Measurements from ENCODE around the gene CACNG6.

Gene CACNG6

DNA sequence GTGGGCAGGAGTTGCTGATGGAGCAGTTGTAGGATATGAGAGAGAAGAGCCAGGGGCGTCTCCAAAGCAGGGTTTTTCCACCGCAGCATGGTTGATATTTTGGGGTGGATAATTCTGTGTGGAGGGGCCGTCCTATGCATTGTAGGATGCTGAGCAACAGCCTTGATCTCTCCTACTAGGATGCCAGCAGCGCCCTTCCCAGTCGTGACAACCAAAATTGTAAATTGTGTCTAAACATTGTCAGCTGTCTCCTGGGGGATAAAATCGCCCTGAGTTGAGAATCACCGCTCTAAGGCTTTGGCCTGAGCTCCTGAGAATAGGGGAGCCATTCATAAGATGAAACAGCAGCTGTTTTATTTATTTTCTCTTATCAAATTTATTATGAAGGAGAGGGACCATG, 24.5 kb upstream of the CACNG6 start:
- DNase-seq (ENCODE audit: low read depth in 2 of 2) = no peak

DNA sequence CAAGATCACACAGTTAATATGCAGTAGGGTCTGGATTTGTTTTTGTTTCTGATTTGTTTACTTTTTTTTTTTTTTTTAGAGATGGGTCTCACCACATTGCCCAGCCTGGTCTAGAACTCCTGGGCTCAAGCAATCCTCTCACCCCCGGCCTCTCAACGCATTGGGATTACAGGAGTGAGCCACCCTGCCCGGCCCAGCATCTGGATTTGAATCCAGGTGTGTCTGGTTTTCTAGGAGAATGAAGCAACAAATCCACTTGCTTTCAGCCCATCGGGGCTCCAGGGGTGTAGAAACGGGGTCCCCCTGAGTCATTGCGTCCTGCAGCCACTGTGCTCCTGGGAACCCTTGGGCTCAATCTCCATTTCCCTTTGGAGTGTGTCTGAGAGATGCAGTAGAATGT, 22.1 kb upstream of the CACNG6 start:
- no peak for DNase-seq (ENCODE audit: low read depth in 2 of 2)

DNA sequence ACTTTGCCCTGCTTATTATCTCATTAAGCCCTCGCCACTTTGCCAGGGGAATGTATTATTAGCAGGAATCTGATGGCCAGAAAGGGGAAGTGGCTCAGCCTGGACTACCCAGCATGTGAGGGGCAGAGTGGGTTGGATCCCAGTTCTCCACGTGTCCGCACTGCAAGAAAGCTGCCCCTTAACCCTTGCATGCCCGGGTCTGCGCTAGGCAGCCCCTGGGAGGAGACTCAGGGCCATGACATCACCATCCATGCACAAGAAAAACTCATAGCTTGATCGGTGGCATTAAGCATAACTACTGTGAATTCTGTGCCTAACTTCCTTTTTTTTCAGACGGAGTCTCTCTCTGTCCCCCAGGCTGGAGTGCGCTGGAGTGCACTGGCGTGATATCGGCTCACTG, 19.8 kb upstream of the CACNG6 start:
- no peak for DNase-seq (ENCODE audit: low read depth in 2 of 2)

DNA sequence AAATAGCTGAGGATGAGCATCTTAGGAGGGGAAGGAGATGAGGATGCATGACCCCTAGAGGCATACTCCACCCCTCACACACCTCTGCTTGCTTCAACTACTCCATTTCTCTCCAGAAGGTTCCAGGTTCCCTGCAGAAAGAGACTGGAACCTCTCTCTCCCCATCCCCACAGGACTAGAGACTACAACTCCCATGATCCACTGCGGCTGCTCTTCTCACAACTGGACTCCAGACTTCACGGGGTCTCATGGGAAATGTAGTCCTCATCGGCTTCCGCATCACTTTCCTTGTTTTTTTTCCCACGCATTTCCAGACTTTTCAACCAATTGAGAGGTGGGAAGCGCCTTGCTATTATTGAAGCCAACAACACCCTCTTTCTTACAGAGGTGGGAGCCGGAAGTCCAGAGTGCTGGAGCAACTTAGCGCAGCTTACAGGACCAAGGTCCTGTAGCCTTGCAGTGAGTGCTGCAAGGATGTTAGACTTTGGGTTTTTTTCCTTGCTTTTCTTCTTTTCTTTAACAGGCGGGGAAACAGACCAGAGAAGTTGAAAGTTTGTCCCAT, 13.9 kb upstream of the CACNG6 start:
- peak; percentile 43 to 44 for DNase-seq (ENCODE audit: low read depth in 2 of 2)

DNA sequence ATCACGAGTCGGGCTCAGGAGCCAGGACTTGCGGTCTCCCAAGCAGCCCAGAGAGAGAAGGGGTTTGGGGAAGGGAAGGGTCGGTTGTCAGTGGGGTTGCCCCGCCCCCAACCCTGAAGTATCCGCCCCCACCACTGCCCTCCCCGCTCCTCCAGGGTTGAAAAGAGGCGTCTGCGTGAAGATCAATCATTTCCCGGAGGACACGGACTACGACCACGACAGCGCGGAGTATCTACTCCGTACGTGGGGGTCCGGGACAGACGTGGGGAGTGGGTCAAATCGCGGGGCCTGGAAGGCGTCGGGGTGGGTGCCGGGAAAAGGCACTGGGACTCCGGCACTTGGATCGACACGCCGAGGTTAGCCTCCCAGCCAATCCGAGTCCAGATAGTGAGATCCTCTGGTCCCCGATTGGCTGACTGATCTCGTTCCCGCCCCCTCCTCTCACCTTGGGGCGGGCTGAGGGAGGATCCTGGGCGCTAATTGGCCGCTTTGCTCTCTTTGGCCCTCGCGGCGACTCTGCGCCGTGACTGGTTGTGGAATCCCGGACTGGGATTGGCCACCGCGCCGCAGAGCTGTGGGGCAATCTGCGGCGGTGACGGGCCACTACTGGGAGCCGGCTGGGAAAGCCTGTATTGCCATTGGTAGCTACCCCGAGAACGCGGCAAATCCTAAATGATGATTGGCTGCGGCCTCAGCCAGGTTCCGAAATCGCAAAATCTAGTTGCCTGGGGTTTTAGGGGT, 13.3 kb upstream of the CACNG6 start:
- DNase-seq (ENCODE audit: low read depth in 2 of 2) = peak in 1 of 2 donors; percentile 46

DNA sequence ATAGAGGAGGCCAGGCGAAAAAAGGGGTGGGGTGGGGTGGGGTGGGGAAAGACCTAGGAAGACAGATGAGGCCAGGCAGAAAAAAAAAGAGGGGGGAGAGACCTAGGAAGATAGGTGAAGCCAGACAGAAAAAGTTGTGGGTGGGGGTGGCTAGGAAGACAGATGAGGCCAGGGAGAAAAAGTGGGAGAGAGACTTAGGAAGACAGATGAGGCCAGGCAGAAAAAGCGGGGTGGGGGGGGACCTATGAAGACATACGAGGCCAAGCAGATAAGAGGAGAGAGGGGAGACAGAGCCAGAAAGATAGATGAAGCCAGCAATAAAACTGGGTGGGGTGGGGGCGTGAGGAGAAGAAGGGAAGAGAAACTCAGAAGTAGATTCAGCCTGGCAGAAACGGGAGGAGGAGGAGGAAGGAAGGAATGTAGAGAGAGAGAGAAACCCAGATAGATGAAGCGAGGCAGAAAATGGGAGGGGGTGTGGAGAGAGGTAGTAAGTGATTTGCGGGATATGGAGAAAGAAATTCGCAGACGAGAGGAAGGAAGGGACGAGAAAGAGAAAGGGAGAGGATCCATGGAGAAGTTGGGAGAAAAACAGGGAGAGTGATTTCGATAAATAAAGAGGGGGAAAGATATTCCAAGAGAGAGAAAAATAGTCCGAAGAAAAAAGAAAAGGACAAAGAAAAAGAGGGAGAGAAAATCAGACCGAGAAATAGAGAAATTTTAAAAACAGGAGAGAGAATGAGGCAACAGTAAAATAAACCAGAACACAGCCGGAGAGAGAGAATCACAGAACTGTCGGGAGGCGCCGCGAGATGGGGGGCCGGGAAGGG, 12.2 kb upstream of the CACNG6 start:
- DNase-seq (ENCODE audit: low read depth in 2 of 2) = no peak

DNA sequence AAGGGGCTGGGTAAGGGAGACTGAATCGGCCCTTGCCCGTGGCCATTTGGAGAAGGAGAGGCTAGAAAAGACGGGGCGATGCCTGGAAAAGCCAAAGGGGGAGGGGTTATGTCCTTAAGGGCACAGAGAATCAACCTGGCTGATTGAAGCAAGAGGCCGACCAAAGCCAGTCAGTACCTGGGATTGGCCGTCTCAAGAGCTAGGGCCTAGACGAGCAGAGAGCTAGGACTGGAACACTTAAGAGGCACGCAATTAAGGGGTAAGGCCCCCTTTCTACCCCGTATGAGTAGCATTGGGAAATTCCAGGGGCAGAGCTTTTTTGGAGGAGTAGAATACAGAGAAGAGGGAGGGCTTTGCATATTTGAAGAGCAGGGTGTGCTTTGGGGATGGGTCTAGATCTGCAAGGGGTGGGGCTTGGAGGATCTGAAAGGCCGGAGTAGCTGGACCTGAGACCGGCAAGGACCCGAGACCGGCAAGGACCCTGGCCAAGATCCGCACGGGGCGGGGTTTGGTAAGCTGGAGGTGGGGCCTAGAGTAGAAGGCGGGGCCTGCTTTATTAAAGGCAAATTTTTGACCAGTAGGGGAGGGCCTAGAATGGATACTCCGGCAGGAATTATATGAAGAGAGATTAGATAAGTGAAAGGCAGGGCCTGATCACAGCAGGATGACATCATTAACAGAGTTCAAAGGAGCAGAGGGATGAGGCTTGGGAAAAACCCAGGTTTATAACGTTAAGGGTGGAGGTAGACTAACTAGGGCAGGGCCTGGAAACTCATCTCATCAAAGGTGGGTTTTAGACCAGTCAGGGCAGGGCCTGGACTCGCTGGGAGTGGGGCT, 10.7 kb upstream of the CACNG6 start:
- no peak for DNase-seq (ENCODE audit: low read depth in 2 of 2)

DNA sequence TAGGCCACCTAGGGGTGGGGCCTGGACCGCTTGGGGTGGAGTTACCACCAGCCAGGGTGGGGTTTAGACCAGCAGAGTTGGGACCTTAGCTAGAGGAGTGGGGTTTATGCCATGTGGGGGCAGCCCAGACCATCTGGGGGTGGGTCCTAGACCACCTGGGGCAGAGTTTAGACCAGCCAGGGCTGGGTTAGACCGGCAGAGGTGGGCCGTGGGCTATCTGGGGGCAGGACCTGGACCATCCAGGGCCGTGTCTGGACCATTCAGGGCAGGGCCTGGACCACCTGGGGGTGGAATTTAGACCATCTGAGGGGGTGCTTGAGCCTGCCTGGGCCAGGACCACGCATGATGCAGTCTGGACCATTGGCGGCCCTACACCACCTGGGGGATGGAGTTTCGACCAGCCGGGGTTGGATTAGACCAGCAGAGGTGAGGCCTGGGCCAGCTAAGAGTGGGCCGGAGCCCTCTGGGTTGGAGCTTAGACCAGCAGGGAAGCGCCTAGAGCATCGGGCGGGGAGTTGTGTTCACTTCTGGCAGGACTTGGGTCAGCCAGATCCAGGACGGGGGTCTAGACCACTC, 10.0 kb upstream of the CACNG6 start:
- no peak for DNase-seq (ENCODE audit: low read depth in 2 of 2)

DNA sequence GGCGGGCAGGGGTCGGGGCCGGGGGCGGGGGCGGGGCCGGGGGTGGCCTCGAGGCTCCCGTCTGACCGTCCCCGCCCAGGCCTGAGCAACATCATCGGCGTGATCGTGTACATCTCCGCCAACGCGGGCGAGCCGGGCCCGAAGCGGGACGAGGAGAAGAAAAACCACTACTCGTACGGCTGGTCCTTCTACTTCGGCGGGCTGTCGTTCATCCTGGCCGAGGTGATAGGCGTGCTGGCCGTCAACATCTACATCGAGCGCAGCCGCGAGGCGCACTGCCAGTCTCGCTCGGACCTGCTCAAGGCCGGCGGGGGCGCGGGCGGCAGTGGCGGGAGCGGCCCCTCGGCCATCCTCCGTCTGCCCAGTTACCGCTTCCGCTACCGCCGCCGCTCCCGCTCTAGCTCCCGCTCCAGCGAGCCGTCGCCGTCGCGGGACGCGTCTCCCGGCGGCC, 9.4 kb upstream of the CACNG6 start:
- DNase-seq (ENCODE audit: low read depth in 2 of 2) = no peak

DNA sequence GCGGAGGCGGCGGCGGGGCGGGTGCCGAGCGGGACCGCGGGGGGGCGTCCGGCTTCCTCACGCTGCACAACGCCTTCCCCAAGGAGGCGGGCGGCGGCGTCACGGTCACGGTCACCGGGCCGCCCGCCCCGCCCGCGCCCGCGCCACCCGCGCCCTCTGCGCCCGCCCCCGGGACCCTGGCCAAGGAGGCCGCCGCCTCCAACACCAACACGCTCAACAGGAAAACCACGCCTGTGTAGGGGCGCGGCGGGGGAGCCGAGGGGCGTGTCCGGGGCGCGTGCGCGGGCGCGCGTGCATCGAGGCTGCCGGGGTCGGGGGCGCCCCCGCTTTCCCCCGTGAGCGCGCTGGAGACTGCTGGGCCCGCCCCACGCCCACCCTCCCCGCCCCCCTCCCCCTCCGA, 8.8 kb upstream of the CACNG6 start:
- DNase-seq (ENCODE audit: low read depth in 2 of 2) = no peak

DNA sequence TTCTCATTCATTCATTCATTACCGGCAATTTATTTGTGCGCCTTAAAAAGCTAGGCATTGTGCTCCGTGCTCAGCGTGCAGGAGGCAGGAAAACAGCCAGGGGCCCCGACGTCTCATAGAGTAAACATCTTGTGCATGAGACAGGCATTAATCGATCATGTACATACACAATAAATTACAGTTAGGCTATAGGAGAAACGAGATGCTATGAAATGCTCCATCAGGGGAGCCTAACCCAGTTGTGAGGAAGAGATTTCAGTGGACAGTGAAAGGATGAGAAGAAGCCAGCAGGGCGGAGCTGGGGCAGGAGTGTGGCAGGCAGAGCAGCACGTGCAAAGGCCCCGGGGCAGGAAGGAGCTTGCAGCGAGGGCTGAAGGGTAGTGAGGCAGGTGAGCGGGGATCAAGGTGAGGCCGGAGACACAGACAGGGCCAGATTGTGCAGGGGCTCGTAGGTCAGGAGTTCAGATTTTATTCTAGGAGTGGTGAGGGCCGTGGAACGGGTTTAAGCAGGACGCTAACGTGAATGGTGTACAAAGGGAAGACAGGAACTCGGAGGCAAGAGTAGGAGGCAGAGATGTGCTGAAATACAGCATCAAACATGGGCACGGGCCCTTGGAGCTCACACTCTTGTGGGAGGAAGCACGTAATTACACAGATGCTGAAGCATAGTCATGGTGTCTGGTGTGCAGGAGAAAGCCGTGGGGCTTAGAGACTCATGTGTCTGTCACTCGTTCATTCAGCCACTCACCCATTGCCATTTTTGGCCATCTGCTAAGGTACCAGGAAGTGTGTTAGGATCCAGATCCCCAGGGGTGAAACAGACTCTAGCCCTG, 7.8 kb upstream of the CACNG6 start:
- DNase-seq (ENCODE audit: low read depth in 2 of 2) = no peak

DNA sequence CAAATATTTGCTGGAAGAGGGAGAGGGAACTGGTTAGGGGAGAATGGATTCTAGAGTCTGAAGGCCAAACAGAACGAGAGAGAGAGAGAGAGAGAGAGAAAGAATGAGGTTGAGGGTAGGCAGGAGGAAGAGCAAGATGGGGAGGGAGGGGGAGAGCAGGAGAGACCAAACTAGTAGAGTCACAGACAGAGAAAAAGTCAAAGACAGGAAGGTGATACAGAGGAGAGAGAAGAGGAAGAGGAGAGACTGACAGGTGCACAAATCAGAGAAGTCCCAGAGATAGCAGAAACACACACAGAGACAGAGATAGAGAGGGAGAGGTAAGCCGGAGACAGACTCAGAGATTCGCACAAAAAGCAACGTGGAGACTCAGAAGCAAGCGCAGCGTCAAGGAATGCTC, 5.6 kb upstream of the CACNG6 start:
- no peak for DNase-seq (ENCODE audit: low read depth in 2 of 2)

DNA sequence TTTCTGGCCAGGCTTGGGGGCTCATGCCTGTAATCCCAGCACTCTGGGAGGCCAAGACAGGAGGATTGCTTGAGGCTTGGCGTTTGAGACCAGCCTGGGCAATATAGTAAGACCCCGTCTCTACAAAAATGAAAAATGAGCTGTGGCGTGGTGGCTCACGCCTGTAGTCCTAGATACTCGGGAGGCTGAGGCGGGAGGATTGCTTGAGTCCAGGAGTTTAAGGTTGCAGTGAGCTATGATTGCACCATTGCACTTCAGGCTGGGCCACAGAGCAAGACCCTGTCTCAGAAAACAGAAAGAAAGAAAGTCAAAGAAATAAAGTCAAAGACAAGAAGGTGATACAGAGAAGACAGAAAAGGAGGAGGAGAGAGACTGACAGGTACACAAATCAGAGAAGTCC, 2.5 kb upstream of the CACNG6 start:
- no peak for DNase-seq (ENCODE audit: low read depth in 2 of 2)

DNA sequence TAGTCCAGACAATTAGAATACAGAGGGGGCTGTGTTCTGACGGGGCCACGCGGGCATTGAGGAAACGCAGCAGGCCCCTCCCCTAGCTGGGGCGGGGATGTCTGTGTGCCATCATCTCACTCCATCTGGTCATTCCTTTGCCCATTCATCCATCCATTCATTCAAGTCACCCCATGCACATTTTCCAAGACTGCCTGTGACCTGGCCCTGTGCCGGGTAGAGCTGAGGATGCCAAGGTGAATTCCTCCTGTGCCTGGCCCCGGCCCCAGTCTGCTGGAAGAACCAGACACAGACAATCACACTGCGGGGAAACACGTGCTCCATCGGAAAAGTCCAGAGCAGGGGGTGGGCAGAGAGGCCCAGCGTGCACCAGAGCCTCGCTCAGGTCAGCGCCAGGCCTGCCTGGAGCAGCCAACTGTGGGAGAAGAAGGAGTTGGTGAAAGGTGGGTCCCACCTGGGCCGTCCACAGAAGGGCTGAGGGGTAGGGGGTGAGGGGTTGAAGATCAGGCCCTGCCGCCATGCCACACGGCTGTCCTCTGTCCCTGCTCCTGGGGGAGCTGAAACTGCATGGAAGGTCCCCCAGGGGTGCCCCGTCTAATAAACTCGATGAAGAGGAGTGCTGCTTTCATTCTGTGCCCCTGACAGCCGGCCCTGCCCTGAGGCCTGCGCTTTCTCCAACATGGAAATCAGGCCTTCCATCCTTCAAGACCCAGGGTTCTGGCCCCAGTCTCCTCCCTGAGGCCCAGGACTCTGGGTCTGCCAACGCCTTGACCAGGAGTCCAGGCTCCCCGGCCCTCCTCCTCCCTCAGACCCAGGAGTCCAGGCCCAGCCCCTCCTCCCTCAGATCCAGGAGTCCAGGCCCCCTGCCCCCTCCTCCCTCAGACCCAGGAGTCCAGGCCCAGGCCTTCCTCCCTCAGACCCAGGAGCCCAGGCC, 1.6 kb upstream of the CACNG6 start:
- DNase-seq (ENCODE audit: low read depth in 2 of 2) = no peak

DNA sequence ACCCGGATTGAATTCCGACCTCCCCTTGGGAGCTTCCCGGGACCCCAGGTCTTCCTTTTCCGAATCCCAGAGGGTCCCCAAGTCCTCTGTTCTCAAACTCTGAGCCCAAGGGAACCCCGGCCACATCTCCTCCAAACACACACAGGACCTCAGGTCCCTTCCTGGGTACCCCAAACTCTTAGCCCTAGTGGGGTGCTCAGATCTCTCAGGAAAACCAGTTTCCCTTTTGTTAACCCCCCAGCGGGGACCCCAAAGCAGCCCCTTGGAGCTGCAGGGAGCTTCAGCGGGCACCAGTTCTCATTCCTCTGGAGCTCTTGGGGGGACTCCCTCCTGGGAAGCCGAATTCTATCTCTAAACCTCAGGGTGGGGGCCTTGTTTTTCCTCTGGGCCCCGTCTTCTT, 774 bp downstream of the CACNG6 start:
- DNase-seq (ENCODE audit: low read depth in 2 of 2) = no peak

DNA sequence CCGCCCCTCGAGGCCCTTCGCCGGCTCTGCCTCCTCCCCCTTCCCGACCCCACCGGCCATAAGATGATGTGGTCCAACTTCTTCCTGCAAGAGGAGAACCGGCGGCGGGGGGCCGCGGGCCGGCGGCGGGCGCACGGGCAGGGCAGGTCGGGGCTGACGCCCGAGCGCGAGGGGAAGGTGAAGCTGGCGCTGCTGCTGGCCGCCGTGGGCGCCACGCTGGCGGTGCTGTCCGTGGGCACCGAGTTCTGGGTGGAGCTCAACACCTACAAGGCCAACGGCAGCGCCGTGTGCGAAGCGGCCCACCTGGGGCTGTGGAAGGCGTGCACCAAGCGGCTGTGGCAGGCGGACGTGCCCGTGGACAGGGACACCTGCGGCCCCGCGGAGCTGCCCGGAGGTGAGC, 1.4 kb downstream of the CACNG6 start:
- DNase-seq (ENCODE audit: low read depth in 2 of 2) = no peak

DNA sequence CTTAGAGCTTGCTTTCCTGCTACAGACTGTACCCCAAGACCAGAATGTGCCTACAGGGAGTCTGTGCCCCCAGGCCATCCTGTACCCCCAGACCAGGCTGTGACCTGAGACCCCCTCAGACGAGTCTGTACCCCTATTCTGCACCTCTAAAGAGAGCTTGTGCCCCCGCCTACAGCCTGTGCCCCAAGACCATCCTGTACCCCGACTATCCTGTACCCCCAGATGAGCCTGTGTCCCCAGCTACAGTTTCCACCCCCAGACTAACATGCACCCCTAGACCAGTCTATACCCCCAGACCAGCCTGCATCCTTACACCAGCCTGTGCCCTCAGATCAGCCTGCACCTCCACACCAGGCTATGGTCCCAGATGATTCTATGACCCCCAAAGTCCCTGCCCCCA, 2.0 kb downstream of the CACNG6 start:
- no peak for DNase-seq (ENCODE audit: low read depth in 2 of 2)

DNA sequence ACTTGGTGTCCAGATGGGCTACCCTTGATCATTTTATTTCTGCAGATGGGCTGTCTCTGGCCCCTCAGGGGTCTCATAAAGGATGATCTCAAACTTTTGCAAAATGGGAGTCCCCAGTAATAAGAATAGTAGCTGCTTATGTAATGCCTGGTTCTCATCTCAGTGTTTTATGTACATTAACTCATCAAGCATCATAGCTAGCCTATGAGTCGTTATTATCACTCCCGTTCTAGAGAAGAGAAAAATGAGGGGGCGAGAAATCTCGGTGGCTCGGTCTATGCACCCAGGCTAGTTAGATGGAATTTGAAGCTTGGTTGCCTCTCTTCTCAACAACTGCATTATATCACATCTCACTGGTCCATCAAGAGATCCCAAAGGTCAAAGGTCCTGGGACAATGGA, 3.4 kb downstream of the CACNG6 start:
- DNase-seq (ENCODE audit: low read depth in 2 of 2) = no peak

DNA sequence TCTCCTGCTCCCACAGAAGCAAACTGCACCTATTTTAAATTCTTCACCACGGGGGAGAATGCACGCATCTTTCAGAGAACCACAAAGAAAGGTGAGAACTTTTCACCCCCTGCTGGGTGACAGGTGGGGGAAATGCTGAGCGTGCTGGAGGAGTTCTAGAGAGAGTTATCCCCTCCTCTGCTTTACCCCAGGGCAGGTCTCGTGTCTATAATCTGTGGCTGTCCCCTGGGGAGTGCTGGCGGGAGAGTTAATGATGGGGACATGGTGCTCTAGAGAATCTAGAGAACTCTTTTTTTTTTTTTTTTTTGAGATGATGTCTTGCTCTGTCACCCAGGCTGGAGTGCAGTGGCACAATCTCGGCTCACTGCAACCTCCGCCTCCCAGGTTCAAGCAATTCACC, 6.8 kb downstream of the CACNG6 start:
- DNase-seq (ENCODE audit: low read depth in 2 of 2) = no peak

DNA sequence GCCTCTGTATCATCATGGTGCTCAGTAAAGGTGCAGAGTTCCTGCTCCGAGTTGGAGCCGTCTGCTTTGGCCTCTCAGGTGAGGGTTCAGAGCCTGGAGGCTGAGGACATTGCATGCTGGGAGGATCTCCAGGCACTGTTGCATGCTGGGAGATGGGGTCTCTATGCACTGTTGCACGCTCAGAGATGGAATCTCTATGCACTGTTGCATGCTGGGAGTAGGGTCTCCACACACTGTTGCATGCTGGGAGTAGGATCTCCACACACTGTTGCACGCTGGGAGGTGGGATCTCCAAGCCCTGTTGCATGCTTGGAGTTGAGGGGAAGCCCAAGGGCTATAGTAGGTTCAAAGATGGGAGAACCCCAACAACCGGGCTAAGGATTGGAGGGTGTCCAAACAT, 8.3 kb downstream of the CACNG6 start:
- DNase-seq (ENCODE audit: low read depth in 2 of 2) = no peak

Data from stimulated activated CD4-positive, alpha-beta T cell treated with anti-CD3 and anti-CD28 coated beads, Interleukin-4, amount 100 ng/mL, for 48 hours (primary cell).